ES-I3 (cell line): ENCODE measurements around the gene IRAK3.

Experiments used
- H3K36me3 ChIP-seq: 2 replicates; pipeline ENCODE4 v1.6.1; 2013; ENCODE audit warnings: mild to moderate bottlenecking, low read length, control low read depth, moderate library complexity; ENCODE audit not compliant: insufficient read depth
- H3K4me1 ChIP-seq: 2 replicates; pipeline ENCODE4 v1.6.1; 2013; ENCODE audit warnings: mild to moderate bottlenecking, control low read depth, low read length; ENCODE audit not compliant: insufficient read depth
- H3K9ac ChIP-seq: 2 replicates; pipeline ENCODE4 v1.6.1; 2013; ENCODE audit warnings: low read depth, mild to moderate bottlenecking, low read length, moderate library complexity
- H3K9me3 ChIP-seq: 2 replicates; pipeline ENCODE4 v1.6.1; 2013; ENCODE audit warnings: mild to moderate bottlenecking, low read length, moderate library complexity; ENCODE audit not compliant: control insufficient read depth, insufficient read depth

Gene IRAK3

DNA sequence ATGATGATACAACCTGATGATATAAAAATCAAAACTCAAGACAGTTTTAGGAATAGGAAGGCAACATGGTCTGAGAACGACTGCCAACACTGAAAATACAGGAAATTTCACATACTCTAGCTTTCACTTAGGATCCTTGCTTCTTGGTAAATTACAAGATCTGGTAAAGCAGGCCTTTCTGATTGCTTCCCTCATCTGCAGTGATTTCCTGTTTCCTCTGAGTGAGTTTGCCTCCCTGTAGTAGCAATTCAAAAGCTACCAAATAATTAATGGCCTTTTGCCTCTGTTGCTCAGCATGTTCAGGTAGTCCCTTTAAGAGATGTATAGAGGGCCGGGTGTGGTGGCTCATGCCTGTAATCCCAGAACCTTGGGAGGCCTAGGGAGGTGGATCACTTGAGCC, 2.0 kb upstream of the IRAK3 start:
- no peaks in the 10 kb centered on the region; the same call in 1 of the 2 replicates for H3K4me1 ChIP-seq
- H3K9me3 ChIP-seq = no peaks in the 10 kb centered on the region
- no peaks in the 10 kb centered on the region for H3K36me3 ChIP-seq
- H3K9ac ChIP-seq = no peak overlapping the region

DNA sequence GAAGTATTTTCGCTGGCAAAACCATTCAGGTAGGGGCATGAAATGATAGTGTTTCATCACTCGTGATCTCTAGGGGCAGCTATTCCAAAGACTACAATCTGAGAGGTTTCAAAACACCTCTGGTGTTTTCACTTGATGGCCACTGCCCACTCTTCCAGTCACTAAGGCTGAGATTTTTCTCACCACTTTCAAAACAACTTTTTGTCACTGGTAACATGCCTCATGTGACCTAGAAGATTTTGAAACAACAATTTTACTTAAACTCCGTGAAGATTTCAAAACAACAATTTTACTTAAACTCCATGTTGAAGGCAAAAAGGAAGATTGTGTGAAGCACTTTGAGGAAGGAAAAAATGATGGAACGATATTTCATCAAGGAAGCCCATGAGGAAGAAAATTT, 1.2 kb upstream of the IRAK3 start:
- Histone ChIP-seq H3K9ac (no peak overlapping the region), H3K4me1 (no peaks in the 10 kb centered on the region; the same call in 1 of the 2 replicates), H3K9me3 (no peaks in the 10 kb centered on the region), H3K36me3 (no peaks in the 10 kb centered on the region)

DNA sequence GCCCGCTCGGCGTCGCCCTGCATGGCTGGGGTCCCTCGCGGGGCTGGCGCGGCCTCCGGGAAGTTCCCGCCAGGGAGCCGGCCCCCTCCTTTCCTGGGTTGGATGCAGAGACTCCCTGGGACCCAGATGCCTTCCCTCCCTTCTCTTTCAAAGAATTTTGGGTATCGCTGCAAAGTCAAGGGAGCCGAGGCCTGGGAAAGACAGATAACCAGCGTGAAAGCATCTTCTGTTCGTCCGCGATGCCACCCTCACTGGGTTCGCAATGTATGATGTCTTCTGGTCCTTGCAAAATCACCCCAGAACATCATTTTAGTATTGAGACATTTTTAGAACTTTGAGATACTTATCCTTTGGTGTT, 451 bp downstream of the IRAK3 start:
- Histone ChIP-seq H3K36me3 (no peaks in the 10 kb centered on the region), H3K4me1 (no peaks in the 10 kb centered on the region; the same call in 1 of the 2 replicates)

DNA sequence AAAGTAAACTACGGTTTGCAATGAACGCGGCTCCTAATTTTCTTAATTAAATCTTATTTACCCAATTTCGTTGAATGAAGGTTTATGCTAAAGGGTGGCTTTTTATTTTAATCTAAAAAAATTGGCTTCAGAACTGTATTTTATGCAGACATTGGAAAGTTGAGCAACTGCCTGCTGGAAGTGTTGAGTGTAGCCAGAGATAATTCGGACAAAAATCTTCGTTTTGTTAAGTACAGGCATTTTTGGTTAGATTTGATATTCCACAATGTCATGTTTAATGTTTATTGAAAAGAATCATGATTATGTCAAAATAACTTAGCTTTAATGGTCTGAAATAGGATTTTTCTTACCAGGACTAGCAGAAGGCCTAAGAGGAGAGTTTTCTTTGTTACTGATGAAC, 875 bp downstream of the IRAK3 start:
- Histone ChIP-seq H3K9me3 (no peaks in the 10 kb centered on the region), H3K9ac (0 out of 2 replicates have a peak overlapping the region, but pooled peaks have one; percentile 65), H3K36me3 (no peaks in the 10 kb centered on the region), H3K4me1 (no peaks in the 10 kb centered on the region; the same call in 1 of the 2 replicates)

More for the DNA sequence above, 451 bp downstream of the IRAK3 start:
- no peaks in the 10 kb centered on the region for H3K9me3 ChIP-seq
- peak overlapping the region; percentile 65 for H3K9ac ChIP-seq

DNA sequence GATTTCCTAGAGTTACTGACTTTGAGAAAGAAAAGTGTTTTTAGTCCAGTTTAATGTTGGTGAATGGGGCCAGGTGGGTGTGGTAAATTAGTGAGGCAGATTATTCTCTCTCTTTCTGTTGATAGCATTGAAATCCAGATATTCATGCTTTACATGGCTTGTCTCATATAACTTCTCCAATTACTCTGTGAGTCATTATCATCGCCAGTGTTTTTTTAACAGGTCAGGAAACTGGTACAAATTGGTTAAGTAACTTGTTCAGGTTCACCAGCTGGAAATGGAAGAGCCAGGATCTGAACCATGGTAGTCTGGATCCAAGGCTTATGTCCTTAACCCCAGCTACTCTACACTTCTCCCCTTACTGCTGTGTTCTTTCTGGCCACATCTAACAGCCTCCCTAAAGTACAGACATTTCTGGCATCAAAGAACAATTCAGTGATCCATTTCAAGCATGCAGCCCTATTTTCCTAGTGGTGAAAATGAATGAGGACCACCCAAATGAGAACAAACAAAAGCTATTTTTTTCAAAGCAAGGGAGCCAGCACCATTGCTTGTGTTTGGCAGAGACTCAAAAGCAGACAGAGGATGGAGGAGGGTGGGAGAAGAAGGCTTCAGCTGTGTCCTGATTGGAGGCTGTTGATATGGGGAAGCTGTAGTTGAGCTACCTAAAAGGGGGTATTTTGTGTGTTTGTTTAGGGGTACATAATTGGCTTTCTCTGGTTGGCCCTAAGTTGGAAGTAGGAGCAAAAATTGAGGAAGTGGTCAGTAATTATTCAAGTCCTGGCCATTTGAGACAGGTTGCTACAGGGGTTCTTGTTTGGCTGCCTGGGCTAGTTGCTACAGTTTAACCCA, 1.7 kb downstream of the IRAK3 start:
- Histone ChIP-seq H3K4me1 (no peaks in the 10 kb centered on the region; the same call in 1 of the 2 replicates), H3K9me3 (no peaks in the 10 kb centered on the region), H3K9ac (no peak overlapping the region), H3K36me3 (no peaks in the 10 kb centered on the region)

DNA sequence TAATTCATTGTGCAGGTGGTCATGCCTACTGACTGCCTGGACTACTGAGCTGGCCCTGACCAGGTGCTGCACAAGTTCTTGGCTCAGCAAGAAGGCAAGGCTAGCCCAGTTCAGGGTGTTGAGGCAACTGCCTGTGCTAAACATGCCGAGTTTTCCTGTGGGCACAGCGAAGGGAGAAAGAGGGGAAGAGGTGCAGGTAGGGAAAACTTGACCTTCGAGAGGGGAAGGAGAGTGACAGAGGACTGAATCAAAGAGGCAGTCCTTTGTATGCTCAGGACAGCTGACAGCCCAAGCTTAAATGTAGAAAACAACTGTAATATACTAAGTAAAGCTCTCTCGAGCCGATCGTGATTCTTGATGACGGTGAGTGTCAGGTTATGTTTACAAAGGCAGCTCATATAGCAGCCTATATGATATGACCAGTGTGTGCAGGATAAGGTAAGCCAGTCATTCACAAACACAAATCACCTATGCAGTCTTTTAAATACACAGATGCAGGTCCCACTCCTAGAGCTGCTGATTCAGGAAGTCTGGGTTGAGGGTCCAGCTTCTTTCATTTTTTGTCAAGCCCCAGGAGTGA, 2.6 kb downstream of the IRAK3 start:
- no peaks in the 10 kb centered on the region for H3K36me3 ChIP-seq
- no peak overlapping the region for H3K9ac ChIP-seq
- peaks cover 3% of the 10 kb centered on the region; the same call in 1 of the 2 replicates for H3K4me1 ChIP-seq
- no peaks in the 10 kb centered on the region for H3K9me3 ChIP-seq

DNA sequence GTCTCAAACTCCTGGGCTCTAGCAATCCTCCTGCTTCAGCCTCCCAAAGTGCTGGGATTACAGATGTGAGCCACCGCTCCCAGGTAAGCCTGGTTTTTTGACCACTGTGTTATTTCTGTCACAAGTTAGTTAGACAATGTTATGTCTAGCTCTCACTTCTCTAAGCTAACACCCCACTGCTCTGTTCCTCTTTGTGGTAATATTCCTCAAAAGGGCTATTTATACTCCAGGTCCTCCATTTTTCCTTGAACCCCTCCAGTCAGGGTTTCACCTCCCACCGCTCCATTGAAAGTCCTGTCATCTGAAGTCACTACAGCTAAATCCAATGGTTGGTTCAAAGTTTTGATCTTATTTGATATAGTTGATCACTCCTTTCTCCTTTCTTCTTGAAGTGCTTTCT, 5.1 kb downstream of the IRAK3 start:
- Histone ChIP-seq H3K4me1 (peaks cover 3% of the 10 kb centered on the region; the same call in 1 of the 2 replicates), H3K9me3 (no peaks in the 10 kb centered on the region), H3K9ac (no peak overlapping the region), H3K36me3 (no peaks in the 10 kb centered on the region)

DNA sequence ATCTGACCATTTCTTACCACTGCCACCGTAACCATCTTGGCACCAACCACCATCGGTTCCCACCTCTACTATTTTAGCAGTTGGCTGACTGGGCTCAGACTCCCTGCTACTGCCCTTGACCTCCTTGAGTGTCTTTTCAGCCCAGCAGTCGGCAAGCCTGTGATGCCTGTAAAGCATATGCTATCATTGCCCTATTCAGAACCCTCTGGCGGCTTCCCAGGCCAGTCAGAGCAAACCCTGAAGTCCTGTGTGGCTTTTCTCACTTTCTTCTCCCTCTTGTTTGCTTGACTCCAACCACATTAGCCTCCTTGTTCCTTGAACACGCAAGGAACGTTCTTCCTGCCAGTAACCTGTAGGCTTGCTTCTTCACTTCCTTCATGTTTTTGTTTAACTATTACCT, 6.2 kb downstream of the IRAK3 start:
- no peaks in the 10 kb centered on the region for H3K36me3 ChIP-seq
- no peak overlapping the region for H3K9ac ChIP-seq
- H3K4me1 ChIP-seq = peaks cover 3% of the 10 kb centered on the region; the same call in 1 of the 2 replicates
- H3K9me3 ChIP-seq = peaks cover 4% of the 10 kb centered on the region

DNA sequence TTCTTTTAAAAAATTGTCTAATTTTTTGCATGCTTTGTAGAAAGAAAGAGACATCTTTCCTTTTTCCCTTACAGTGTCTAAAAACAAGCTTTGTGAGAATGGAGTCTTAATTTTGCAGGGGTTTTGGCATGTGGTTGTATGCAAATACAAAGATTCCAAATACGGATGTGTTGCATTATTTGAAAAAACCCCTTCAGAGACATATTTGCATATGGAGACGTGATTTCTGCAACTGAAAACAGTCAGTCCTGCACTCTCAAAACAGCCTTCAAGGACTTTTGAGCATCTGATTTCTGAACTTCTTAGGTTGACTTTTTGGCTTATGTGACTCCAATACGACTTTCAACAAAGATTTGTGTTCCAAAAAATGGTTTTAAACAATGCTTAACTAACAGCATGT, 7.8 kb downstream of the IRAK3 start:
- H3K9me3 ChIP-seq = peaks cover 5% of the 10 kb centered on the region

DNA sequence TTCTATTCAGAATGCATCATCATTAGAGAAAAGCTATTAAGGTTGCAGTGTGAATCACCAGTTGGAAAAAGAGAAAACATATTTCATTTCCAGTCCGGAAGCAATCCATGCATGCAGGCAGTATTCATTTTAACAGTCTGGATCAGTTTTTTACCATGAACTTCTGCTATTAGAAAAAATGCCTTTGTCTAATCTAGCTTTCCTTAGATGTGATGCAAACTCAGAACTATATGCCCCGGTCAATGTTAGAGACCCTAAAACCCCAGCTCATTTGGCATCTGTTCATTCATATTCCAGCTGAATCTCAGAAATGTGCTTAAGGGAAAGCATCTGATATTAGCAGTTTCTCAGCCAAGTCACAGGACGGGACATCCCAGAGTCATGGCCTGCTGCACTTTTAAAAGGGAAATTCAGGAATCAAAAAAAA, 8.5 kb downstream of the IRAK3 start:
- Histone ChIP-seq H3K4me1 (peaks cover 3% of the 10 kb centered on the region; the same call in 1 of the 2 replicates), H3K9me3 (peaks cover 5% of the 10 kb centered on the region), H3K9ac (no peak overlapping the region), H3K36me3 (no peaks in the 10 kb centered on the region)

More for the DNA sequence above, 7.8 kb downstream of the IRAK3 start:
- Histone ChIP-seq H3K4me1 (peaks cover 3% of the 10 kb centered on the region; the same call in 1 of the 2 replicates), H3K9ac (no peak overlapping the region), H3K36me3 (no peaks in the 10 kb centered on the region)

DNA sequence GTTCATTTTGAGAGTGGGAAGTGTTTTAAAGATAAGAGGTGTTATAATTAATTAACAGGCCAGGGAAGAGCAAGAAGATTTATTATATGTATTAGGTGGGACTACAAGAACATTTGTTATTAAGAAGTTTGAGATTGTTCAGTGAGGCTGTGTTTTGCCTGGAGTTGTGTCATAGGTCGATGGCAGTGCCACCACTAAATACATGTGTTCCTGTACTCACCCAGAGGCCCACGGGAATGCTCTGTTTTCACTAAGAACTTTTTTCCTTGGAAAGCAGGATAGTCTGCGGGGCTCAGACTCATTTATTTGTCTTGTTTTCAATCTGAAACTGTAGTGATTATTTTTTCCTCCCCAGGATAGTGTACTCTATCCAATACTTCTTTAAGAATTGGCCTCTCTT, 10.1 kb downstream of the IRAK3 start:
- no peak overlapping the region for H3K9ac ChIP-seq
- peaks cover 3% of the 10 kb centered on the region; the same call in 1 of the 2 replicates for H3K4me1 ChIP-seq
- peaks cover 5% of the 10 kb centered on the region for H3K9me3 ChIP-seq
- no peaks in the 10 kb centered on the region for H3K36me3 ChIP-seq

DNA sequence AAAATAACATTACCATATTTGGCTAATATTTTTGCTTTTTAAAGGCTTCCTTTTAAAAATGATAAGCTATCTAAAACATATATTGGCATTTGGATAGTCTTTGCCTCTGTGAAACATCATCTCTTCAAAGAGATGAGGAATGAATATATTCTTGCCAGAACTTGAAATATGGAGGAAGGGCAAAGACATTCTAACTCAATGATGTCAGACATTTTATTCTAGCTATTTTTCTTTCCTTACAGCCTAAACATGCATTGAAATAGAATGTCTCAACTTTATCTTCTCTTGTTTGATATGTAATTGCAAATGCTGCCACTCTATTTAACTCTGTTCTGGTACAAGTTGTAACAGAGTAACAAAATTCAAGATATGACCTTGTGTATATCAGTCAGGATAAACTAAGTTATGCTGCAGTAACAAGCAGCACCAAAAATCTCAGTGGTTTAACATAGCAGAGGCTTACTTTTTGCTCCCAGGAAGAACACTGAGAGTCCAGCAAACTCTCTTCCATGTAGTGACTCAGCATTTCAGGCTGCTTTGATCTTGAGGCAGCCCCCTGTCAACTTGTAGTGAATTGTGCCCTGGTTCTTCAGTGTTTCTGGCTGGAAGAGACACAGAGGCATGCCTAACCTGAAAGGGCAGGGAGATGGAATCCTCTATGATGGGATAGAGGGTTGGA, 11.0 kb downstream of the IRAK3 start:
- Histone ChIP-seq H3K4me1 (peaks cover 3% of the 10 kb centered on the region; the same call in 1 of the 2 replicates), H3K36me3 (no peaks in the 10 kb centered on the region), H3K9ac (no peak overlapping the region), H3K9me3 (peaks cover 5% of the 10 kb centered on the region)

DNA sequence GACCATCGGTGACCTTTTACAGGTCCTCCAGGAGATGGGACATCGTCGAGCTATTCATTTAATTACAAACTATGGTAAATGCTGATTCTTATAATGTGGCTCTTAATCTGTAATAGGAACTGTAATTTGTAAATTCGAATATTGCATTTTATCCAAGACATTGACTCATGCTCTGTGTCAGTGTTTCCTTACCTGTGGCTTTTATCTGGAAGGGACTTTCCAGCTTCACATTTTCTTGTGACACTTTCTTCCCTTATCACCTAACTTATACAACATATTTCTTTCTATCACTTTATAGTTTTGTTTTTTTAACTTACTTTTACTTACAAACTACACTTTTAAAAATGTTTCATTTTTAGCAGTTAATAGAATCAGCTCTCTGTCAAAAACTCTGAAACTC, 14.8 kb downstream of the IRAK3 start:
- H3K36me3 ChIP-seq = no peaks in the 10 kb centered on the region
- H3K4me1 ChIP-seq = no peaks in the 10 kb centered on the region
- no peak overlapping the region for H3K9ac ChIP-seq
- peaks cover 5% of the 10 kb centered on the region for H3K9me3 ChIP-seq

DNA sequence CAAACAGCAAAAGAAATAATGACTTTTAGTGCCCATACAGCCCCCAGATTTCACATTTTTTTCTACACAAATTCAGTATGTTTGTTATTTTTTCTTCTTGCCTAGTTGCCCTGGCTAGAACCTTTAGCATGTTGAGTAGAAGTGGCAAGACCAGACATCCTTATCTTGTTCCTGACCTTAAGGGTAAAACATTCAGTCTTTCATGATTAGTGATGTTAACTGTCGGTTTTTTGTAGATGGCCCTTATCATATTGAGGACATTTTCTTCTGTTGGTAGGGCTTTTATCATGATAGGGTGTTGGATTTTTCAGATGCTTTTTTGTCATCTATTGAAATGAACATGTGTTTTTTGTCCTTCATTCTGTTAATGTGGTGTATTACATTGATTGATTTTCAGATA, 17.1 kb downstream of the IRAK3 start:
- no peaks in the 10 kb centered on the region for H3K36me3 ChIP-seq
- H3K9ac ChIP-seq = no peak overlapping the region
- H3K9me3 ChIP-seq = no peaks in the 10 kb centered on the region; the same call in 1 of the 2 replicates
- H3K4me1 ChIP-seq = no peaks in the 10 kb centered on the region
